HG02840 (cell line): ENCODE results near the gene DBN1.

Experiments
- ATAC-seq: cut with Tn5 transposase; IDR thresholded peaks from one replicate; pipeline ENCODE4 v1.9.1; 2021; ENCODE audit warnings: mild to moderate bottlenecking, moderate library complexity, moderate number of reproducible peaks; ENCODE audit not compliant: unreplicated experiment, low FRiP score

Gene DBN1

GRCh38 chr5:177505075-177505474, 31.6 kb upstream of the DBN1 start:
- no peak for ATAC-seq

DNA sequence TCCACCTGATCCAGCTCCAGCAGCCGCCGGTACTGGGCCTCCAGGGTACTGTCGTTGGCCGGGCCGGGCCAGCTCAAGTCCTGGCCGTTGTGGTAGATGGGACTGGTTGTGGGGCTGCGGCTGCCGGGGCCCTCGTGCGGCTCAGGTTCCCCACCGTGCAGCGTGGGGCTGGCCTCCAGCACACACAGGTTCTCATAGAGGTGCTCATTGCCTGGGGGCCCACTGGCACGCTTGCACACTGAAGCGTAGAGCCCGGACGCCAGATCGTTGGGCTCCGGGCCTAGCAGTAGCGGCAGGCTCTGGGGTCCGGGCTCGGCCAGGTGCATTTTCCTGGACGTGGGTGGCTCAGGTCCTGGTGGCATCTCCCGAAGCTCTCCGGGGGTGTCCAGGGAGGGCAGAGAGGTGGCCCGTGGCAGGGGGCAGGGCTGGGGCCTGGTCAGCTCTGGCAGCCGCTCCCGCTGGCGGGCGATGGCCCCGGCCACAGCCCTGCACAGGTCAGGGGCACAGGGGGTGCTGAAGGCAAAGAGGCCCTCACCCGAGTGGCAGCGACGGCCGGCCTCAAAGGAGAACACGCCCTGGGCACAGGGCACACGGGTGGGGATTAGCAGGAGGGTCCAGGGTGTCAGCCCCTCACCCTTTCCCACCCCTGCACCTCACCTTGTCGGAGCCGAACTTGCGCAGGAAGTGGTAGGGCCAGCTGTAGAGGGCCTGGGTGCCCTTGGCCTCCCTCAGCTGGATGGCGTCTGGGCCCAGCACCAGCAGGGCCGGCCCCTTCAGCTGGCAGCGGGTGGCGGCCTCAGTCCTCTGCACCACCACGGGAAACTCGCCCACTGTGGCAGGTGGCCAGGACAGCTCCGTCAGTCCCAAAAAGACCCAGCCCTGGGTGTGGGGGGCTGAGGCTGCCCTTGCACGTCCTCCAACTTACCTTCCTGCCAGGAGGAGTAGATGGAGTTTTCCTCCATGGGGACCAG, 30.9 kb upstream of the DBN1 start:
- no peak for ATAC-seq

- ATAC-seq, result no peak
These were observed 30.1 kb upstream of the DBN1 start for GRCh38 chr5:177503351-177504085.

DNA sequence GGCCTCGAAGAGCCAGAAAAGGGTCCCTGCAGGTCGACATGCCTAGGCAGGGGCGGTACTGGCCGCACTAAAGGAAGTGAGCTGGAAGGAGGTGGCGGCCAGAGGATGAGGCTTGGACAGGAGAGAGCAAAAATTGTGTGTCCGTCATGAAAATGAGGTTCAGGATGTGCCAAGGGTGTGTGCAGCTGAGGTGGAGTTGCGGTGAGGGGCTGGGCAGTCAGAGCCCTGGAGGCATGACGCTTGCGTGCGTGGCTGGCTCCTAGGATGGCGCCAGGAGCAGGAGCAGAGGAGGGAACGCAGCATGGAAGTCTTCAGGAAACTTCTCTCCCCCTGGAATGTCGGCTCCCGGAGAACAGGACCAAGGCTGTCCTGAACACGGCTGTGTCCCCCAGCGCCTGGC, 29.5 kb upstream of the DBN1 start:
- ATAC-seq, result no peak

- ATAC-seq, result no peak
These were observed 28.6 kb upstream of the DBN1 start for GRCh38 chr5:177501874-177502678.

DNA sequence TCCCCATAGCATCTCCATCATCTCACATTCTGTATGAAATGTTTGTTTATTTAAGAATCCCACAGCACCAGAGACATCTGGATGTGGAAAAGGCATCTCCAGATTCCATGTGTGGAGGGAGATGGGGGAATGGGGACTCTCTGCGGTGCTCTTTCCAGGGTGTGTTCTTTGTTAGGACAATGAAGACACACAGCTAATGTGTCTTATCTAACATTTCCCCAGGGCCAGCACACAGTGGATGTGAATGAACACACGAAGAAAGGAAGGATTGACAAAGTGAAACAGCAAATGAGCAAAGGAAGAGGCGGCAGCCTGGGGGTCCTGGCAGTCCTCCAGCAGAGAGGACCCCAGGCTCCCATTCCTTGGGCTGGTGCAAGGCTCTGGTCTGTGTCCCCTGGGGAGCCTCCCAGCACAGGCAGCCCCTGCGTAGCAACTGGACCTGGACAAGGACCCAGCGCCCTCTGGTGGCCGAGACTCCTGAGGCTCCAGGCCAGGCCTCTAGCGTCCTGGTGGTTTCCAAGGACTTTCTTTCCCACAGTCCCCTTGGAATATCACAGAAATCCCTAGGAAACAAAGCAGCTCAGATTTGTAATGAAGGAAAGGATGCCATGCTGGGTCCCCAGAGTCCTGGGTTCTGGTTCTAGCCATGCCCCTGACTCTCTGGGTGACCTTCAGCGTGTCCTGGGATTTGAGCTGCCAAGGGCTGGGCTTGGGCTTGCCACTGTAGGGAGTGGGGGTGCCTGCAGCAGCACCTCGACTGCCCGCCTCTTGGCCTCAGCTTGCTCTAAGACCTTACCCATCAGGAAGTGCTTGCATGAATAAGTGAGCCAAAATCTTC, 27.5 kb upstream of the DBN1 start:
- ATAC-seq, result no peak

- no peak for ATAC-seq
These were observed 26.4 kb upstream of the DBN1 start for GRCh38 chr5:177499842-177500241.

- ATAC-seq, result no peak
These were observed 24.8 kb upstream of the DBN1 start for GRCh38 chr5:177498013-177498787.

DNA sequence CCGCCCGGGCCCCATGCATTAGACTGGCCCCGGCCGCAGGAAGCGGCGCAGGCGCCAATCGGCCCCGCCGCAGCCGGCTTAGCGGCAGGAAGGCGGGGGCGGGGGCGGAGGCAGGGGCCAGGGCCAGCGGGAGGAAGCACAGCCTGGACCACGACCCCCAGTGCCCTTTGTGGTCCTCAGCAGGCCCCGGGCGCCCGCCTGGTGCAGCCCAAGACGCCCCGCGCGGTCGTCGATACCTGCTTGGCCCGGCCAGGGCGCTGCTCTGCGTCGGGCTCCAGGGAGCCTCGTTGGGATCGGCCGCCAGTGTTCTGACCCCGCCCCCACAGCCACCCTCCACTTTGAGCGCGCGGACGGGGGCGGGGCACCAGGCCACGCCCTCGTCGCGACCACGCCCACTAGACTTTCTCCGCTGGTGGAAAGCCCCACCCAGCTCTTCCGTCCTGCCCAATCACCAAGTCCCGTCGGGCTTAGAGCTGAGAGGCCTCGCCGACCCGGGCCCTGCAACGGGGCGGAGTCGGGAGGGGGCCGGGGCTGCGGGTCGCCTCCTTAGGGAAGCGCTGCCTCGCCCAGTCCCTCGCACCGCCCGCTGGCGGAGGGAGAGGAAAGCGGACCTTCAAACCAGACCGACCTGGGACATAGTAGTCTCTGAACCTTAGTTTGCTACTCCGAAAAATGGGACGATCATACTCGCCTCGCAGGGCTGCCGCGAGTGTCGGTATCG, 24.0 kb upstream of the DBN1 start, which contains the start of gene PDLIM7:
TSS of gene PDLIM7 (minus strand) at position 313 of the 721 bp plus-strand sequence. CDS start 1,092 bp downstream, outside the sequence.
- peak; percentile 72 for ATAC-seq

- ATAC-seq, result no peak
These were observed 23.4 kb upstream of the DBN1 start for GRCh38 chr5:177496727-177497291.

GRCh38 chr5:177496070-177496726, 22.8 kb upstream of the DBN1 start:
- no peak for ATAC-seq

DNA sequence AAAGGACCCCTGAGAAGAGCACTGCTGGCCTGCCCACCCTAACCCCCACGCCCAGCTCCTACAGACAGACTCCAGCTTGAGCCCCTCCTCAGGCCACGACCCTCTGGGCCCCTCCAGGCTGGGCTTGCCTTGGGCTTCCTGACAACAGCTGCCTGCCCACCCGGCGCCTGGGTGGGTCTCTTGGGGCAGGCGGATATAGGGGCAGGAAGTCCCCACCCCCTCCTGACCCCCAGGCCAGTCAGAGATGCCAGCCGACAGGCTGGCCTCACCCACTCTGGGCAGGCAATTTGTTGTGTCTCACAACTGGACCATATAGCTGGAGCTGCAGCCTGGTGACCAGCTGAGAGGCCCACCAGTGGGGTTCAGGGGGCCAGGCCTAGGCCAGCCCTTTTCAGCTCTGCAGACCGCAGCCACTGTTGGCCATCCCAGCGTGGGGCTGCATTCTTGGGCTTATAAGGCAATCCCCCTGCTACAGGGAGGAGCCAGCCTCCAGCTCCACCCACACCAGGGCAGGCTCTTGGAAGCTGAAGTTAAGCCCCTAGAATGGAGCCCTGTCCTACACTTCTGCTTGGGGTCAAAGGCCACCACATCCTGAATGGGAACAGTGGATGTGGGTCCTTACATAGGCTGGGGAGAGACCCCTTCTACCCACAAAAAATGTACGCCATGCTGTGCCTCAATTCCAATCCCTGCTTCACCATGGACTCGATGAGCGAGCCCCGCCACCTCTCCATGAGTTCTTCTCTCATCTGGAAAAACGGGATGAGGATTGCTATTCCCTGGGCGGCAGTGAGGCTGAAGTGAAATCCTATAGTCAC, 22.0 kb upstream of the DBN1 start:
- no peak for ATAC-seq

- no peak for ATAC-seq
These were observed 21.1 kb upstream of the DBN1 start for GRCh38 chr5:177494346-177495195.

GRCh38 chr5:177493795-177494345, 20.4 kb upstream of the DBN1 start:
- no peak for ATAC-seq

GRCh38 chr5:177492841-177493240, 19.4 kb upstream of the DBN1 start:
- ATAC-seq, result no peak
